ENCODE measurements around the gene ATOX1.

ATOX1 gene

GRCh38 chr5:151697452-151697851, 61.0 kb downstream of the ATOX1 start:
- DNase-seq (ENCODE audit: low spot score) = no peak

- no peak for DNase-seq (ENCODE audit: low spot score)
Observed at GRCh38 chr5:151696470-151697061, 61.9 kb downstream of the ATOX1 start.

GRCh38 chr5:151695464-151695863, 63.0 kb downstream of the ATOX1 start:
- no peak for DNase-seq (ENCODE audit: low spot score)

GRCh38 chr5:151694035-151694485, 64.4 kb downstream of the ATOX1 start:
- DNase-seq (ENCODE audit: low spot score) = no peak
